ENCODE data around the gene CHST4. TPM values are rescaled to one million over a fixed set of nuclear protein-coding genes. Genes with fewer than 3 reads are reported as not detected.
A peak's percentile ranks its signal among the peaks of the same experiment; 100 is the strongest.

Gene CHST4
- total and polyA plus RNA-seq, 2 donors (not counting 3 experiments of a cell fraction or from before 2014, with no cell fraction given), result not detected

DNA sequence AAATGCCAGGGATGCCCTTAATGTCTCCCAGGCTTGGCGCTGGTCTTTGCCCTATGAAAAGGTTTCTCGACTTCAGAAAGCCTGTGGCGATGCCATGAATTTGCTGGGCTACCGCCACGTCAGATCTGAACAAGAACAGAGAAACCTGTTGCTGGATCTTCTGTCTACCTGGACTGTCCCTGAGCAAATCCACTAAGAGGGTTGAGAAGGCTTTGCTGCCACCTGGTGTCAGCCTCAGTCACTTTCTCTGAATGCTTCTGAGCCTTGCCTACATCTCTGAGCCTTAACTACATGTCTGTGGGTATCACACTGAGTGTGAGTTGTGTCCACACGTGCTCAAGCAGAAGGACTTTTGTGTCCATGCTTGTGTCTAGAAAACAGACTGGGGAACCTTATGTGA is 11.4 kb downstream of the CHST4 start:
- Histone ChIP-seq H3K9me1 (replicated peaks; ENCODE audit: control insufficient read depth, extremely low read depth, insufficient read depth, low read length) (no peaks in the 10 kb centered on the region), H3K4me2 (ENCODE audit: insufficient read depth, low read length) (no peak overlapping the region), H3K79me2 (ENCODE audit: control insufficient read depth, insufficient read depth, low read length) (no peaks in the 10 kb centered on the region), H3K4me3 (replicated peaks in 1 of 3; ENCODE audit: insufficient read depth in 1 of 3, low read depth in 1 of 3, low read length in 3 of 3) (no peak overlapping the region), H3K27ac (ENCODE audit: insufficient read depth, low read depth, low read length) (no peak overlapping the region), H3K27me3 (ENCODE audit: control insufficient read depth in 2 of 2, insufficient read depth in 2 of 2, low read length in 2 of 2) (peaks cover 0 to 2% of the 10 kb centered on the region in 2 experiments), H4K20me1 (replicated peaks; ENCODE audit: control insufficient read depth, extremely low read depth, insufficient read depth, low read length) (no peaks in the 10 kb centered on the region), H2AFZ (ENCODE audit: low read depth, low read length) (no peak overlapping the region), H3K9ac (replicated peaks; ENCODE audit: extremely low read depth, insufficient read depth, low read length) (no peak overlapping the region), H3K9me3 (replicated peaks; ENCODE audit: control insufficient read depth, insufficient read depth, low read length) (no peaks in the 10 kb centered on the region), H3K36me3 (ENCODE audit: control insufficient read depth in 2 of 2, extremely low read depth in 1 of 2, insufficient read depth in 2 of 2, low read length in 2 of 2) (no peaks in the 10 kb centered on the region), H3K4me1 (ENCODE audit: control insufficient read depth, extremely low read depth, insufficient read depth, low read length) (no peaks in the 10 kb centered on the region)
- dilution Hi-C loops (cut with MboI; ENCODE audit: extremely low pct_ligation_motif_present, low sequenced_read_pairs) (no loop called here), intact Hi-C loops (cut with micrococcal nuclease) (loop anchor here (1.0 kb wide), 2 partner anchors 58 to 125 kb away; no protein-coding TSS in a partner anchor)
- DNase-seq (ENCODE audit: low read depth, low spot score) (peak; percentile 33), FAIRE-seq (peak; percentile 66)
- TF ChIP-seq POLR2AphosphoS5 (IDR thresholded peaks at IDR 0.05; ENCODE audit: insufficient read depth, low read depth, low read length) (no peak), CTCF (IDR thresholded peaks at IDR 0.05; ENCODE audit: extremely low read depth in 1 of 2, insufficient read depth in 1 of 2, low read depth in 1 of 2, low read length in 2 of 2) (peak; percentile 34 to 60), MYC (IDR thresholded peaks at IDR 0.05; ENCODE audit: low read depth, low read length) (no peak)
- ChIA-PET CTCF (interaction anchor here (2.8 kb wide), 1 partner anchor 125 kb away, joined by 22 read pairs; no protein-coding TSS in a partner anchor), POLR2A (no interaction called here)
- BruUV-seq (replicated peaks), result no TSS peak

GRCh38 chr16:71542377-71542776 is 16.2 kb downstream of the CHST4 start:
- H3K27ac ChIP-seq (ENCODE audit: insufficient read depth, low read depth, low read length), result no peak overlapping the region
- H3K27me3 ChIP-seq (ENCODE audit: control insufficient read depth in 2 of 2, insufficient read depth in 2 of 2, low read length in 2 of 2), result peaks cover 0 to 2% of the 10 kb centered on the region in 2 experiments
- no peaks in the 10 kb centered on the region for H3K36me3 ChIP-seq (ENCODE audit: control insufficient read depth in 2 of 2, extremely low read depth in 1 of 2, insufficient read depth in 2 of 2, low read length in 2 of 2)
- H2AFZ ChIP-seq (ENCODE audit: low read depth, low read length), result no peak overlapping the region
- no peaks in the 10 kb centered on the region for H3K79me2 ChIP-seq (ENCODE audit: control insufficient read depth, insufficient read depth, low read length)
- H4K20me1 ChIP-seq (replicated peaks; ENCODE audit: control insufficient read depth, extremely low read depth, insufficient read depth, low read length), result no peaks in the 10 kb centered on the region
- intact Hi-C loops (cut with micrococcal nuclease) (loop anchor here (1.0 kb wide), 1 partner anchor 130 kb away; no protein-coding TSS in a partner anchor), dilution Hi-C loops (cut with MboI; ENCODE audit: extremely low pct_ligation_motif_present, low sequenced_read_pairs) (no loop called here)
- TF ChIP-seq CTCF (IDR thresholded peaks at IDR 0.05; ENCODE audit: extremely low read depth in 1 of 2, insufficient read depth in 1 of 2, low read depth in 1 of 2, low read length in 2 of 2) (peak; percentile 55 to 65), MAX (IDR thresholded peaks at IDR 0.05; ENCODE audit: insufficient read depth, insufficient read length) (no peak)
- no peaks in the 10 kb centered on the region for H3K9me3 ChIP-seq (replicated peaks; ENCODE audit: control insufficient read depth, insufficient read depth, low read length)
- no peak overlapping the region for H3K4me2 ChIP-seq (ENCODE audit: insufficient read depth, low read length)
- H3K4me3 ChIP-seq (replicated peaks in 1 of 3; ENCODE audit: insufficient read depth in 1 of 3, low read depth in 1 of 3, low read length in 3 of 3), result no peak overlapping the region
- H3K9me1 ChIP-seq (replicated peaks; ENCODE audit: control insufficient read depth, extremely low read depth, insufficient read depth, low read length), result no peaks in the 10 kb centered on the region
- H3K4me1 ChIP-seq (ENCODE audit: control insufficient read depth, extremely low read depth, insufficient read depth, low read length), result no peaks in the 10 kb centered on the region
- H3K9ac ChIP-seq (replicated peaks; ENCODE audit: extremely low read depth, insufficient read depth, low read length), result no peak overlapping the region
- DNase-seq (ENCODE audit: low read depth, low spot score) (peak; percentile 14), FAIRE-seq (no peak)
- BruUV-seq (replicated peaks), result no TSS peak
- ChIA-PET POLR2A (no interaction called here), CTCF (interaction anchor here (1.0 to 1.7 kb wide), 2 partner anchors 14 to 69 kb away, joined by 3 read pairs; no protein-coding TSS in a partner anchor)
